ENCODE data around the gene RAG1.

The RAG1 gene

GRCh38 chr11:36565031-36565610, 2.7 kb upstream of the RAG1 start:
- no peaks in the 10 kb centered on the region for H3K79me2 ChIP-seq (ENCODE audit: insufficient read depth, low read length)
- TF ChIP-seq EZH2 (IDR thresholded peaks at IDR 0.05; ENCODE audit: borderline replicate concordance, low read length) (no peak), CTCF (IDR thresholded peaks at IDR 0.05; ENCODE audit: low read length) (no peak)
- no peaks in the 10 kb centered on the region for H3K9me3 ChIP-seq (ENCODE audit: low read length)
- H4K20me1 ChIP-seq (ENCODE audit: insufficient read depth, low read length) = no peaks in the 10 kb centered on the region
- H3K27me3 ChIP-seq (ENCODE audit: insufficient read depth, low read length) = no peaks in the 10 kb centered on the region
- H3K4me1 ChIP-seq (ENCODE audit: insufficient read depth, low read length, severe bottlenecking) = peaks cover 53% of the 10 kb centered on the region
- no peak overlapping the region; the same call in 1 of the 2 replicates for H3K9ac ChIP-seq (ENCODE audit: low read length)
- peak overlapping the region; percentile 62; the same call in 1 of the 2 replicates for H3K4me2 ChIP-seq (ENCODE audit: low read length)
- H3K27ac ChIP-seq (ENCODE audit: low read depth, low read length, poor library complexity, severe bottlenecking) = peak overlapping the region; percentile 3
- no peak overlapping the region for H2AFZ ChIP-seq (ENCODE audit: low read length)
- H3K4me3 ChIP-seq (ENCODE audit: low read depth, low read length, poor library complexity, severe bottlenecking) = no peak overlapping the region
- H3K36me3 ChIP-seq (ENCODE audit: insufficient read depth, low read length) = no peaks in the 10 kb centered on the region
- H3F3A ChIP-seq (ENCODE audit: insufficient read depth, low read length) = no peaks in the 10 kb centered on the region
- no peaks in the 10 kb centered on the region for H3K9me2 ChIP-seq (ENCODE audit: low read depth, low read length)

- no peak overlapping the region for H3K4me3 ChIP-seq (ENCODE audit: low read depth, low read length, poor library complexity, severe bottlenecking)
- no peak overlapping the region for H2AFZ ChIP-seq (ENCODE audit: low read length)
- no peaks in the 10 kb centered on the region for H3K79me2 ChIP-seq (ENCODE audit: insufficient read depth, low read length)
- H4K20me1 ChIP-seq (ENCODE audit: insufficient read depth, low read length) = no peaks in the 10 kb centered on the region
- peaks cover 66% of the 10 kb centered on the region for H3K4me1 ChIP-seq (ENCODE audit: insufficient read depth, low read length, severe bottlenecking)
- H3K27me3 ChIP-seq (ENCODE audit: insufficient read depth, low read length) = no peaks in the 10 kb centered on the region
- peak overlapping the region; percentile 81 for H3K27ac ChIP-seq (ENCODE audit: low read depth, low read length, poor library complexity, severe bottlenecking)
- no peak overlapping the region; the same call in 1 of the 2 replicates for H3K9ac ChIP-seq (ENCODE audit: low read length)
- no peaks in the 10 kb centered on the region for H3K9me2 ChIP-seq (ENCODE audit: low read depth, low read length)
- no peak overlapping the region; the same call in 1 of the 2 replicates for H3K4me2 ChIP-seq (ENCODE audit: low read length)
- TF ChIP-seq EZH2 (IDR thresholded peaks at IDR 0.05; ENCODE audit: borderline replicate concordance, low read length) (no peak), CTCF (IDR thresholded peaks at IDR 0.05; ENCODE audit: low read length) (peak; percentile 50)
- H3K36me3 ChIP-seq (ENCODE audit: insufficient read depth, low read length) = no peaks in the 10 kb centered on the region
- no peaks in the 10 kb centered on the region for H3K9me3 ChIP-seq (ENCODE audit: low read length)
- no peaks in the 10 kb centered on the region for H3F3A ChIP-seq (ENCODE audit: insufficient read depth, low read length)
Observed at GRCh38 chr11:36566407-36567053, 1.3 kb upstream of the RAG1 start.

- H3K27me3 ChIP-seq (ENCODE audit: insufficient read depth, low read length) = no peaks in the 10 kb centered on the region
- no peaks in the 10 kb centered on the region for H3F3A ChIP-seq (ENCODE audit: insufficient read depth, low read length)
- no peaks in the 10 kb centered on the region for H4K20me1 ChIP-seq (ENCODE audit: insufficient read depth, low read length)
- H3K9ac ChIP-seq (ENCODE audit: low read length) = peak overlapping the region; percentile 33; the same call in 1 of the 2 replicates
- H3K9me3 ChIP-seq (ENCODE audit: low read length) = no peaks in the 10 kb centered on the region
- H3K79me2 ChIP-seq (ENCODE audit: insufficient read depth, low read length) = no peaks in the 10 kb centered on the region
- no peak overlapping the region for H2AFZ ChIP-seq (ENCODE audit: low read length)
- peak overlapping the region; percentile 40; the same call in 1 of the 2 replicates for H3K4me2 ChIP-seq (ENCODE audit: low read length)
- no peaks in the 10 kb centered on the region for H3K36me3 ChIP-seq (ENCODE audit: insufficient read depth, low read length)
- H3K27ac ChIP-seq (ENCODE audit: low read depth, low read length, poor library complexity, severe bottlenecking) = peak overlapping the region; percentile 81
- peak overlapping the region; percentile 40 for H3K4me3 ChIP-seq (ENCODE audit: low read depth, low read length, poor library complexity, severe bottlenecking)
- TF ChIP-seq EZH2 (IDR thresholded peaks at IDR 0.05; ENCODE audit: borderline replicate concordance, low read length) (no peak), CTCF (IDR thresholded peaks at IDR 0.05; ENCODE audit: low read length) (no peak)
- H3K4me1 ChIP-seq (ENCODE audit: insufficient read depth, low read length, severe bottlenecking) = peaks cover 90% of the 10 kb centered on the region
- H3K9me2 ChIP-seq (ENCODE audit: low read depth, low read length) = no peaks in the 10 kb centered on the region
Observed at GRCh38 chr11:36569095-36569494, 1.3 kb downstream of the RAG1 start.

Data from OCI-LY1 (cell line).